ENCODE results near the gene CD83. TPM values are rescaled to one million over a fixed set of nuclear protein-coding genes. Genes with fewer than 3 reads are reported as not detected.

CD83 gene
- total RNA-seq, 6 experiments from 2014 or later = 0.79 to 1.9 (median 1.1) TPM

- TF ChIP-seq CTCF (IDR thresholded peaks at IDR 0.05) = no peak
- Mint-ChIP-seq H3K4me1 (ENCODE audit: low read depth) (peaks cover 12% of the 10 kb centered on the region), H3K9me3 (no peaks in the 10 kb centered on the region), H3K27ac (no peak overlapping the region), H3K36me3 (ENCODE audit: low read depth) (no peaks in the 10 kb centered on the region), H3K4me3 (no peak overlapping the region), H3K27me3 (ENCODE audit: insufficient read depth) (no peaks in the 10 kb centered on the region; the same call in none of the 2 replicates)
- DNase-seq = no peak
Observed at GRCh38 chr6:14180609-14181008, 63.0 kb downstream of the CD83 start.

GRCh38 chr6:14182916-14183315 is 65.3 kb downstream of the CD83 start:
- Mint-ChIP-seq H3K27ac (no peak overlapping the region), H3K36me3 (ENCODE audit: low read depth) (no peaks in the 10 kb centered on the region), H3K4me1 (ENCODE audit: low read depth) (peaks cover 6% of the 10 kb centered on the region), H3K4me3 (no peak overlapping the region), H3K27me3 (ENCODE audit: insufficient read depth) (no peaks in the 10 kb centered on the region; the same call in none of the 2 replicates), H3K9me3 (no peaks in the 10 kb centered on the region)
- no peak for DNase-seq
- no peak for TF ChIP-seq CTCF (IDR thresholded peaks at IDR 0.05)

Other genes starting within 250 kb of the CD83 start
- 1 to 10 TPM in 2 of 6 experiments, under 1 TPM in 4; 0.48 to 6.1 (median 0.84) TPM for gene RNF182, start 192.8 kb upstream of the CD83 start, total RNA-seq (2021; fragmentation: NEBNext Ultra II Directional; extraction: Animal tissue kit (Norgen Biotek cat#: 25700))